ENCODE results near the gene PEX11A. TPM values are rescaled to one million over a fixed set of nuclear protein-coding genes. Genes with fewer than 3 reads are reported as not detected.

Gene PEX11A
- total and polyA plus RNA-seq, 2 donors (not counting 3 experiments of a cell fraction or from before 2014, with no cell fraction given): 3.2 to 4.4 TPM

DNA sequence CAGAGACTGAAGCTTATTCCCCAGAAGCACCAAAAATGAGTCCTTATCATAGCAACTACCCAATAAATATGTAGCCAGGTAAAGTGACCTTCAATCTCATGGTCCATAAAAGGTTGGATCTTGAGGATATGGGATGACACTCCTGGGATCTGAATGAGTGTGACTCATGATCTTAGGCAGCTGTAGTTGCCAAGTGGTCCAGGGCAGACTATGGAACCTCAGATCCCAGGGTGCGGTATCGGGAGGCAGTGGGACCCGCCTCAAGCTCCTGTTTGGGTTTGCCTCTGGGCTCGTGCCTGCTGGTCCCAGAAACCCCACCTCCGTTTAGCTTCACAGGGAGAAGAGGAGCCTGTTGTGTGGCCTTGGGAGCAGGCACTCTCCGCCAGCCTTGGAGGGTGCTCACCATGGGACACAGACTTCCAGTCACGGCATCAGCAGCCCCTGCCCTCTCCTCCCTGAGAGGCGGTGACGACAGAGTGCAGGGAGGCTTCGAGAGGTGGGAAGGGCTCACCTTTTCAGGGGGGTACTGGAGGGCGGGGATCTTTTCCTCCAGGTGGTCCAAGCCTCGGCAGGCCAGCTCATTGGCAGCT is 19.5 kb downstream of the PEX11A start:
- no TSS peak for BruUV-seq (replicated peaks)
- no peak overlapping the region for H2AFZ ChIP-seq (ENCODE audit: low read depth, low read length)
- no peaks in the 10 kb centered on the region for H3K36me3 ChIP-seq (ENCODE audit: control insufficient read depth in 2 of 2, extremely low read depth in 1 of 2, insufficient read depth in 2 of 2, low read length in 2 of 2)
- H3K79me2 ChIP-seq (ENCODE audit: control insufficient read depth, insufficient read depth, low read length): no peaks in the 10 kb centered on the region
- ChIA-PET CTCF (interaction anchor here (1.0 to 3.6 kb wide), 3 partner anchors 8 to 69 kb away, joined by 4 to 21 read pairs (median 12); no protein-coding TSS in a partner anchor), POLR2A (no interaction called here)
- H3K27ac ChIP-seq (ENCODE audit: insufficient read depth, low read depth, low read length): no peak overlapping the region
- no peaks in the 10 kb centered on the region for H3K27me3 ChIP-seq (ENCODE audit: control insufficient read depth in 2 of 2, insufficient read depth in 2 of 2, low read length in 2 of 2)
- dilution Hi-C loops (cut with MboI; ENCODE audit: extremely low pct_ligation_motif_present, low sequenced_read_pairs): no loop called here
- DNase-seq (ENCODE audit: low read depth, low spot score): no peak
- H3K9me3 ChIP-seq (replicated peaks; ENCODE audit: control insufficient read depth, insufficient read depth, low read length): no peaks in the 10 kb centered on the region
- no peaks in the 10 kb centered on the region for H3K9me1 ChIP-seq (replicated peaks; ENCODE audit: control insufficient read depth, extremely low read depth, insufficient read depth, low read length)
- no peaks in the 10 kb centered on the region for H4K20me1 ChIP-seq (replicated peaks; ENCODE audit: control insufficient read depth, extremely low read depth, insufficient read depth, low read length)
- H3K4me2 ChIP-seq (ENCODE audit: insufficient read depth, low read length): no peak overlapping the region
- peaks cover under 1% of the 10 kb centered on the region for H3K4me1 ChIP-seq (ENCODE audit: control insufficient read depth, extremely low read depth, insufficient read depth, low read length)
- no peak for TF ChIP-seq JUN (IDR thresholded peaks at IDR 0.05; ENCODE audit: borderline replicate concordance, insufficient read depth, insufficient read length, low read depth)
- TF ChIP-seq MYC (IDR thresholded peaks at IDR 0.05; ENCODE audit: low read depth, low read length): no peak
- TF ChIP-seq POLR2AphosphoS5 (IDR thresholded peaks at IDR 0.05; ENCODE audit: insufficient read depth, low read depth, low read length): no peak
- no peak for TF ChIP-seq EZH2 (IDR thresholded peaks at IDR 0.05; ENCODE audit: borderline replicate concordance, low read depth, low read length, severe bottlenecking)
- TF ChIP-seq POLR2A (IDR thresholded peaks at IDR 0.05; ENCODE audit: low read depth, low read length): no peak
- TF ChIP-seq FOS (IDR thresholded peaks at IDR 0.05; ENCODE audit: borderline replicate concordance, insufficient read depth, low read length): no peak
- TF ChIP-seq, protein P1, sequence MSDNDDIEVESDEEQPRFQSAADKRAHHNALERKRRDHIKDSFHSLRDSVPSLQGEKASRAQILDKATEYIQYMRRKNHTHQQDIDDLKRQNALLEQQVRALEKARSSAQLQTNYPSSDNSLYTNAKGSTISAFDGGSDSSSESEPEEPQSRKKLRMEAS (IDR thresholded peaks at IDR 0.05; ENCODE audit: insufficient read depth, insufficient read length): no peak
- no peak for TF ChIP-seq GATA2 (IDR thresholded peaks at IDR 0.05; ENCODE audit: insufficient read depth, insufficient read length, low read depth, low read length)
- no peak for TF ChIP-seq CTCF (IDR thresholded peaks at IDR 0.05; ENCODE audit: extremely low read depth in 1 of 2, insufficient read depth in 1 of 2, low read depth in 1 of 2, low read length in 2 of 2)
- H3K4me3 ChIP-seq (replicated peaks in 1 of 3; ENCODE audit: insufficient read depth in 1 of 3, low read depth in 1 of 3, low read length in 3 of 3): no peak overlapping the region
- intact Hi-C loops (cut with micrococcal nuclease): no loop called here
- no peak overlapping the region for H3K9ac ChIP-seq (replicated peaks; ENCODE audit: extremely low read depth, insufficient read depth, low read length)
- no peak for FAIRE-seq
